ENCODE measurements around the gene EGLN2.
"Not testable (repeated sequence)": the region's sequence is repeated elsewhere in the genome, so short reads cannot be mapped to it uniquely, and the experiment has no call there.

The EGLN2 gene

GRCh38 chr19:40776932-40777644 is 21.9 kb upstream of the EGLN2 start:
- DNase-seq, result peak; percentile 76 to 94

- no peak for DNase-seq
Measured at GRCh38 chr19:40777645-40777936, 21.4 kb upstream of the EGLN2 start.

DNA sequence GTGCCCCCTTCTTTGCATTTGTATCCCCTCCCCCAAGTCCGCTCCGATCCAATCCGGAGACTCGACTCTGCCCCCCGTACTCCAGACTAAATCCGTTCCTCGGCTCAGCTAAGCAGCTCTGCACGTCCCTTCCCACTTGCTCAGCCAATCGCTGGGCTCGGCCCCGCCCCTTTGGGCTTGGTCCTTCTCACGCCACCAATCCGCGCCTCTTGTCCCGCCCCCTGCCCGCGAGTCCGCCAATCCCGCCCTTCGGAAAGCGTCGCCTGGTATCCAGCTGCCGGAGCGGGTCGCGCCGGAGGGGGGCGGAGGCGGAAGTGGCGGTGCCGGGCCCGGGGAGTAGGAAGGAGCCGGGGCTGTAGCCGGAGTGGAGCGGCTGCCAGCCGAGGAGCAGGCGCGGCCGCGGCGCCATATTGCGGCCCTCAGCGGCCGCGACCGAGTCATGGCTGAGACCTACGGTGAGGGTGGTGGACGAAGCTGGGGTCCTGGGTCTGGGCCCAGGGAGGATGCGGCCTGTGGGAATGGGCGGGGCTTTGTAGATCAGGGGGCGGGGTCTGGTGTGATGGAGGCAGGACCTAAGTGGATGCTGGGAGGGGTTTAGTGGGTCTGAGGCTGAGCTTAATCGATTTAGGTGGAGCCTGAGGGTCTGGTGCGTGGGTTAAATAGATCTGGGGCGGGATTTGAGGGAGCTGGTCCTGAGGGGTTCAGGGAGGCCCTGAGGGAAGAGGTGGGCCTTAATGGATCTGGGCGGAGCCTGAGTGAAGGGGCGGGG is 20.9 kb upstream of the EGLN2 start, which contains the start of gene RAB4B:
RAB4B (plus strand) TSS at position 311 of the 769 bp plus-strand sequence; CDS start at position 440, 129 bp downstream.
- peak; percentile 99 to 100 for DNase-seq

GRCh38 chr19:40778706-40779284 is 20.2 kb upstream of the EGLN2 start:
- no peak for DNase-seq

DNA sequence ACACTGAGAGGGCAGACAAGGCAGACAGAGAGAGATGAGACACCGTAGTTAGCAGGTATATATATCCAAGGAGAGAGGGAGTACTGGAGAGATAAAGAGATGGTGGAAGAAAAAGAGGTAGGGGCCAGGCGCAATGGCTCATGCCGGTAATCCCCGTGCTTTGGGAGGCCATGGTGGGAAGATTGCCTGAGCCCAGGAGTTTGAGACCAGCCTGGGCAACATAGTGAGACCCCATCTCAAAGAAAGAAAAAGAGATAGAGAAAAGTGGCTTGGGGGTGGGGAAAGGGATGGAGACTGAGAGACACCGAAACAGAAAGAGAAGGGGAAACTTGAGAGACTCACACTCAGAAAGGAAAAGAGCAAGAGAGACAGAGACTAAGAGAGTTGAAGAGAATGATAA is 18.4 kb upstream of the EGLN2 start:
- no peak for DNase-seq

- DNase-seq, result no peak
Measured at GRCh38 chr19:40781140-40781539, 17.9 kb upstream of the EGLN2 start.

GRCh38 chr19:40783711-40784110 is 15.3 kb upstream of the EGLN2 start:
- no peak for DNase-seq

DNA sequence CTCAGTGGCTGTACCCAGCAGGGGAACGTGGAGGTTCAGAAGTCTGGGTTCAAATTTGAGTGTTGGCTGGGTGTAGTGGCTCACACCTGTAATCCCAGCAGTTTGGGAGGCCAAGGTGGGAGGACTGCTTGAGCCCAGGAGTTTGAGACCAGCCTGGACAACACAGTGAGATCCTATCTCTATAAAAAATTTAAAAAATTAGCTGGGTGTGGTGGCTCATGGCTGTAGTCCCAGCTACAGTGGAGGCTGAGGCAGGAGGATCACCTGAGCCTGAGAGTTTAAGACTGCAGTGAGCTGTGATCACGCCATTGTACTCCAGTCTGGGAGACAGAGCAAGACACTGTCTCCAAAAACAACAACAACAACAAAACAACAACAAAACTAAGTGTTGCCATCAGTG is 14.8 kb upstream of the EGLN2 start:
- DNase-seq, result not testable (repeated sequence)

DNA sequence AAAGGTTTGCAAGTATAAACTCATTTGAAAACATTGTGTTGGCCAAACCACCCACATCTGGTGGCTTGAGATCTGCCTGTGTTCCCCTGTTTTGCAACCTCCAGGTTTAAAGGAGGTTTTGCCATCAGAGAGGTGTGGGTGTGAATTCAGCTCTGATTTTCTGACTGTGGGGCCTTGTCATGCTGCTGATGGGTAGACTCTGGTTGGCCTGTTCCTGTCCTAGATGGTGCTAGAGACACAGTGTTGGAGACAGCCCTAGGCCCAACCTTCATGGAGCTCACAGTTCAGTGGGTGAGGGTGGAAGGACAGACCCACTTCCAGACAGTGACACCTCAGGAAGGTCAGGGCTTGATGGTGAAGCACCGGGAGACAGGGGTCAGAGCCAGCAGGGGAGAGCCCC is 13.5 kb upstream of the EGLN2 start:
- no peak for DNase-seq

- DNase-seq, result no peak
Measured at GRCh38 chr19:40786060-40787037, 12.6 kb upstream of the EGLN2 start.

DNA sequence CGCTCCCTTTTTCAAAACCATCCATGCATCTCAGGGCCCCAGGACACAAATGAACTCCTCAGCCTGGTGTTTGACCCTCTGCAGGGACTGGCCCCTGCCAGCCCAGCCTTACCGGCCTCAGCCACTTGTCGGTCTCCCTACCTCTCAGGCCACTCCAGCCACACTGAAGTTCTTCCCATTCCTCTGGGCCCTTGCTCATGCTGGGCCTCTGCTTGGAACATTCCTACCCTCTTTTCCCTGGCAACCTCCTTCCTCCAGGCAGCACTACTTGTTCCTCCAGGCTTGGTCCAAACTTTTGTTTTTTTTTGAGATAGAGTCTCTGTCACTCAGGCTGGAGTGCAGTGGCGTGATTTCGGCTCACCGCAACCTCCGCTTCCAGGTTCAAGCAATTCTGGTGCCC is 7.6 kb upstream of the EGLN2 start:
- DNase-seq, result no peak

DNA sequence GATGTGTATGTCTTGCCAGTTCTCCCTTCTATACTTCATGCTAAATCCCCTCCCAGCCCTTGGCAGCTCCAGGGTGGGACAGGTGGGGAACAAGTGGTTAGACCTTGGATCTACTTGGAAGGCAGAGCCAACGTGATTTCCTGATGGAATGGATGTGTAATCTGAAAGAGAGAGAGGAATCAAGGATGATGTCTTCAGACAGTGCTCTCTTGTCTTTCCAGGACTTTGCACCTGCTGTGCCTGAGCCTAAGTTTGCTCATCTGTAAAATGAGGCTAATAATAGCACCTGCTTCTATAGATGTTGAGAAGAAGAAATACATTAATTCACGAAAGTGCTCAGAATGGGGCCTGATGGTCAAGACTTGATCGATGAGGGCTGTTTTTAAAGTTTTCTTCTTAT is 7.0 kb upstream of the EGLN2 start:
- no peak for DNase-seq

DNA sequence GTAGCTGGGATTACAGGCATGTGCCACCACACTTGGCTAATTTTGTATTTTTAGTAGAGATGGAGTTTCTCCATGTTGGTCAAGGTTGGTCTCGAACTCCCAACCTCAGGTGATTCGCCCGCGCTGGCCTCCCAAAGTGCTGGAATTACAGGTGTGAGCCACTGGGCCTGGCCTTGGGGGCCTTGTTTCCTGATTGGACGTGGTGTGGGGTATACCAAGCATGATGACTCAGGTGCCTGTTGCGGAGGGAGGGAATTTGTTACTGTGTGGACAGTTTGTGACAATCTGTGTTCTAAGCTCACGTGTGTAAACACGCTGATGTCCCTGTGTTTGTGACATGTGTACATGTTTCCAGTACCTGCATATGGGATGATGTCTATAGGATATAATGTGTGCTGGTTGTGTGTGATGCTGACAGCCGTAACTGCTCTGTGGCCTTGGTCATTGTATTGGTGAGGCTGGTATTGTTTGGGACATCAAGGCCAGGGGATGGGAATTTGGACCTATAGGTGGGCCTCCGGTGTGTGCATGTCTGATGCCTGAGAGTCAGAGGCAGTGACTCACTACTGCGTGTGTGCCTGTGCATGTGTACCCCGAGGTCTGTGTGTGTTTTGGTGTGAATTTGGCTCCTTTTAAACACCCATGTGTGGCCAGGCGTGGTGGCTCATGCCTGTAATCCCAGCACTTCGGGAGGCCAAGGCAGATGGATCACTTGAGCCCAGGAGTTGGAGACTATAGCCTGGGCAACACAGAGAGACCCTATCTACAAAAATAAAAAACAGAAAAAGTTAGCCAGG is 1.6 kb upstream of the EGLN2 start:
- DNase-seq, result no peak

- peak; percentile 43 to 62 for DNase-seq
Measured at GRCh38 chr19:40797963-40798682, 868 bp upstream of the EGLN2 start.

DNA sequence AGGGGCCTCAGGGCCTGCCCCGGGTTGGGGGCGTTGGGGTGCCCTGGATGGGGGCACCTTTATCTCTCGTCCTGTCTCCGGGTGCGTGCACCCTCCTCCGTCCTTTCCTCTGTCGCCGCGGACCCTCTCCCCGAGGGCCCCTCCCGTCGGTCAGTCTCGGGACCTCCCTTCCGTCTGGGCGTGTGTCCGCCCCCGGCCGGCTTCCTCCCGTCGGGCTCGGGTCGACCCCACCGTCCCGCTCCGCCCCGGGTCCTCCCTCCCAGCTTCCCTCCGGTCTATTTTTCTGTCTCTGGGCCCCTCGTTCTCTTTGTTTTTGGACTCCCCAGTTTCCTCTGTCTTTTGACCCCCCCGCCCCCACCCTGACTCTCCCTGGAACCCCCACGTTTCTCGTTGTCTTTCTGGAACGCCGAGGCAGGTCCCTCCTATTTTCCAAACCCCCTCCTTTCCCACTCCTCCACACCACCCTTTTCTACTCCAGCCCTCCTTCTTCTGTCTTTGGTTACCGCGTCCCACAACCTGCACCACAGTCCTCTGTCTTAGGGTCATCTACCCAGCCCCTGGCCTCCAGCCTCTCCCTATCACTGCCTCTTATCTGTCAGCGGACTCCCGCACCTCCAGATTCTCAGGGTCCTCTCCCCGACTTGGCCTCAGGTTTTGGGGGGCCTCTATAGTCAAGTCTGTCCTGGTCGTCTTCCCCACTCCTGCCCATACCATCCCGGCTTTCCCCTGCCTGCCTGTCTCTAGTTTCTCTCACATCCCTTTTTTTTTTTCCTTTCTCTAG is 757 bp downstream of the EGLN2 start:
- DNase-seq, result no peak

- DNase-seq, result no peak
Measured at GRCh38 chr19:40800339-40800996, 1.5 kb downstream of the EGLN2 start.

- DNase-seq, result no peak
Measured at GRCh38 chr19:40800997-40801377, 2.0 kb downstream of the EGLN2 start.

DNA sequence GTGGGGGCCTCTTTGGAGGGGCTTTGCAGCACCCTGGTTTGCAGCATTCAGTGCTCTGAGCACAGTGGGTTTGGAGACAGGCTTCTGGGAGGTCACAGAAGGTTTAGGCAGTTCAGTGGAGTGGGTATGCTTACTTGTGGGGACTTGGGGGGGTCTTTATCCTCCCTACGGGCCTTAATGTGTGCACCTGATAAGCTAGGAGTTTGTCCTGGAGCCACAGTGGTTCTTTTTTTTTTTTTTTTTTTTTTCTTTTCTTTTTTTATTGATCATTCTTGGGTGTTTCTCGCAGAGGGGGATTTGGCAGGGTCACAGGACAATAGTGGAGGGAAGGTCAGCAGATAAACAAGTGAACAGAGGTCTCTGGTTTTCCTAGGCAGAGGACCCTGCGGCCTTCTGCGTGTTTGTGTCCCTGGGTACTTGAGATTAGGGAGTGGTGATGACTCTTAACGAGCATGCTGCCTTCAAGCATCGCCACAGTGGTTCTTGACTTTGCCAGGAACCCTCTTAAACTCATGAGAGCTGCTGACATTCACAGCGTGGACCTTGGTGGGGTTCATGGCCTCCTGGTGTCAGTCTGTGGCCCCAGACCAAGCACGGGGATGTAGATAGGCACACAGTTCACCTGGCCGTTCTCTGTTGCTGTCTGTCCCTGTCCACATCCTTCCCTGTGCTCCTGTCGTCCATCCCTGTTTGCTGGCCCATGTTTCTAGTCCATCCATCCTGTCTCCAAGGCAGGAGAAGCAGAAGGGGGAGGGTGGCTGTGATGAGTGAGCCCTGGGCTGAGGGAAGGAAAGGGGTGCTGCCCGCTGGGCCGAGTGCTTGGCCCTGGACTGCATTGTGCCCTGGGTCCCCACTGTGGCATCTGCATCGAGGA is 2.7 kb downstream of the EGLN2 start:
- DNase-seq, result no peak

All from NCI-H187 (cell line).